Fibroblast of lung (primary cell): Measurements from ENCODE around the gene LVRN. TPM values are rescaled to one million over a fixed set of nuclear protein-coding genes. Genes with fewer than 3 reads are reported as not detected.

Experiments used
- DNase-seq, 2 donors: peaks; one replicate each; pipeline versions ENCODE4 v3.0.0 to v3.0.0-alpha.2; 2010; ENCODE audit warnings: low read depth in 2 of 2
- H2AFZ ChIP-seq: 2 replicates; pipeline ENCODE4 v1.5.1; 2012; ENCODE audit warnings: low read length, control low read depth, inconsistent platforms
- H3K27ac ChIP-seq: 2 replicates; pipeline ENCODE4 v1.5.1; 2011; ENCODE audit warnings: low read length, control low read depth; ENCODE audit not compliant: insufficient read depth
- H3K27me3 ChIP-seq: 2 replicates; pipeline ENCODE4 v1.5.1; 2011; ENCODE audit warnings: mild to moderate bottlenecking, low read length; ENCODE audit not compliant: control insufficient read depth, insufficient read depth
- H3K36me3 ChIP-seq: 2 replicates; pipeline ENCODE4 v1.5.1; 2011; ENCODE audit warnings: low read length; ENCODE audit not compliant: control insufficient read depth, insufficient read depth
- H3K4me1 ChIP-seq: 2 replicates; pipeline ENCODE4 v1.5.1; 2011; ENCODE audit warnings: low read length; ENCODE audit not compliant: control insufficient read depth, insufficient read depth; ENCODE audit errors: extremely low read depth
- H3K4me2 ChIP-seq: 2 replicates; pipeline ENCODE4 v1.5.1; 2011; ENCODE audit warnings: low read length, control low read depth; ENCODE audit not compliant: insufficient read depth; ENCODE audit errors: extremely low read depth
- H3K4me3 ChIP-seq, 4 experiments: fragments of 200-600 bp in 1 of 4; sonication (generic) in 1 of 4; replicated peaks in 1 of 4; 2 replicates each; pipeline ENCODE4 v1.5.1; 2011 to 2016; ENCODE audit warnings: low read length in 4 of 4, low read depth in 3 of 4, mild to moderate bottlenecking in 3 of 4, control low read depth in 2 of 4, inconsistent platforms in 1 of 4, mixed read lengths in 1 of 4; ENCODE audit not compliant: insufficient read depth in 1 of 4; ENCODE audit errors: control extremely low read depth in 1 of 4
- H3K79me2 ChIP-seq: 2 replicates; pipeline ENCODE4 v1.5.1; 2012; ENCODE audit warnings: mild to moderate bottlenecking, low read length, inconsistent platforms; ENCODE audit not compliant: control insufficient read depth, insufficient read depth
- H3K9ac ChIP-seq: 2 replicates; pipeline ENCODE4 v1.5.1; 2011; ENCODE audit warnings: mild to moderate bottlenecking, low read length, control low read depth; ENCODE audit not compliant: insufficient read depth
- H3K9me3 ChIP-seq: 2 replicates; pipeline ENCODE4 v1.5.1; 2012; ENCODE audit warnings: low read depth, low read length; ENCODE audit not compliant: control insufficient read depth, insufficient read depth
- H4K20me1 ChIP-seq: 2 replicates; pipeline ENCODE4 v1.5.1; 2011; ENCODE audit warnings: low read length; ENCODE audit not compliant: control insufficient read depth, insufficient read depth; ENCODE audit errors: extremely low read depth
- EZH2 ChIP-seq: IDR thresholded peaks from 2 replicates; pipeline ENCODE4 v1.5.1; 2012; ENCODE audit warnings: low read length, control low read depth, mild to moderate bottlenecking; ENCODE audit errors: missing control alignments
- polyA plus RNA-seq, 2 donors: library from polyadenylated mRNA; depleted of rRNA in 1 of 2; stranded (reverse) in 1 of 2; unstranded in 1 of 2; fragments of >200 nt; gene quantifications; 2 replicates each; pipeline ENCODE4 v1.2.1, GENCODE V29; 2011 to 2012; ENCODE audit warnings: missing spikeins in 1 of 2
- total RNA-seq: library from RNA; depleted of rRNA; stranded (reverse); fragments of >200 nt; gene quantifications from 2 replicates; pipeline ENCODE4 v1.2.1, GENCODE V29; 2014
- TF ChIP-seq, protein P1 (sequence below), 2 donors: IDR thresholded peaks in 1 of 2; conservative IDR thresholded peaks in 1 of 2; 1 replicate in 1 of 2; 2 replicates in 1 of 2; pipeline ENCODE4 v1.5.1; 2011 to 2012; ENCODE audit warnings: low read length in 2 of 2, control low read depth in 1 of 2, inconsistent platforms in 1 of 2, low read depth in 1 of 2, mild to moderate bottlenecking in 1 of 2

The LVRN gene
- total and polyA plus RNA-seq, 2 donors (not counting 1 experiment from before 2014, with no cell fraction given): 0.10 to 0.17 TPM

DNA sequence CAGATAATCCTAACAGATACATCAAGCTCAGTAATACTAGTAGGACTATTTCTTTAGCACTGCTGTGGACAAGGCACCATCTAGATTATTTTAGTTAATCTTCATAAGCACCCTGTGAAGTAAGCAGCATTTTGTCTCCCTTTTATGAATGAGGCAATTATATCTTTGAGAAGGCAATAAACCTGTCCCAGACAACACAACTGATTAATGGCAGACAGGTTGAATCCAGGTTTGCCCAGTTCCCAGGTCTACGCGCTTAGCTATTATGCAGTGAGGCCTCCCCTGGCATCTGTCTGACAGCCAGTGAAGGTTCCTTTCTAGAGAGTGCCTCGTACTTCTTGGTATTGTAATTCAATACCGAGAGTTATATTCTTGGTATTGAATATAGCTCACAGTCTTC lies 9.7 kb upstream of the LVRN start:
- H3K27ac ChIP-seq: no peak overlapping the region
- no peaks in the 10 kb centered on the region for H3K9me3 ChIP-seq
- H3K9ac ChIP-seq: no peak overlapping the region
- H4K20me1 ChIP-seq: no peaks in the 10 kb centered on the region
- H3K4me3 ChIP-seq: no peak overlapping the region
- no peak for DNase-seq
- no peak overlapping the region for H2AFZ ChIP-seq
- H3K36me3 ChIP-seq: no peaks in the 10 kb centered on the region
- H3K27me3 ChIP-seq: no peaks in the 10 kb centered on the region
- TF ChIP-seq, protein P1, sequence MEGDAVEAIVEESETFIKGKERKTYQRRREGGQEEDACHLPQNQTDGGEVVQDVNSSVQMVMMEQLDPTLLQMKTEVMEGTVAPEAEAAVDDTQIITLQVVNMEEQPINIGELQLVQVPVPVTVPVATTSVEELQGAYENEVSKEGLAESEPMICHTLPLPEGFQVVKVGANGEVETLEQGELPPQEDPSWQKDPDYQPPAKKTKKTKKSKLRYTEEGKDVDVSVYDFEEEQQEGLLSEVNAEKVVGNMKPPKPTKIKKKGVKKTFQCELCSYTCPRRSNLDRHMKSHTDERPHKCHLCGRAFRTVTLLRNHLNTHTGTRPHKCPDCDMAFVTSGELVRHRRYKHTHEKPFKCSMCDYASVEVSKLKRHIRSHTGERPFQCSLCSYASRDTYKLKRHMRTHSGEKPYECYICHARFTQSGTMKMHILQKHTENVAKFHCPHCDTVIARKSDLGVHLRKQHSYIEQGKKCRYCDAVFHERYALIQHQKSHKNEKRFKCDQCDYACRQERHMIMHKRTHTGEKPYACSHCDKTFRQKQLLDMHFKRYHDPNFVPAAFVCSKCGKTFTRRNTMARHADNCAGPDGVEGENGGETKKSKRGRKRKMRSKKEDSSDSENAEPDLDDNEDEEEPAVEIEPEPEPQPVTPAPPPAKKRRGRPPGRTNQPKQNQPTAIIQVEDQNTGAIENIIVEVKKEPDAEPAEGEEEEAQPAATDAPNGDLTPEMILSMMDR (conservative IDR thresholded peaks at IDR 0.05 in 1 of 2, IDR thresholded peaks at IDR 0.05 in 1 of 2; ENCODE audit: low read depth in 1 of 2, low read length in 2 of 2): no peak
- no peak for TF ChIP-seq EZH2
- no peak overlapping the region for H3K4me2 ChIP-seq
- H3K79me2 ChIP-seq: no peaks in the 10 kb centered on the region
- H3K4me1 ChIP-seq: peaks cover 2% of the 10 kb centered on the region

DNA sequence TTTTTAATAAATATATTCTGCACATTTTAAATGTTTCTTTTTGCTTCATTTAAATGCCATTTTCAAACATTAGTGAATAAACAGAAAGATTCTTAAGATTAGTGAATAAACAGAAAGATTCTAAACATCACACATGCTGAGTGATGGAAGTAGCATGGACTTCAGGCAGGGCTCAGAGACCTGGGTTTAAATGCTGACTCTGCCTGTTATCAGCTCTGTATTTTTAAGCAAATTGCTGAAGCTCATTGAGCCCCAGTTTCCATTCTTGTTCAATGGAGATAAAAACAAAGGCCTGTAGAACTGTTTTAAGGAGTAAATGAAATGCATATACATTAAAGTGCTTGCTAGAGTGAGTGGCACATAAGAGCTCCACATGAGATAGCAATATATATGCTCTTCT lies 8.1 kb upstream of the LVRN start:
- Histone ChIP-seq H3K79me2 (no peaks in the 10 kb centered on the region), H3K9me3 (no peaks in the 10 kb centered on the region), H3K4me3 (no peak overlapping the region), H4K20me1 (no peaks in the 10 kb centered on the region), H2AFZ (no peak overlapping the region), H3K4me1 (no peaks in the 10 kb centered on the region), H3K27me3 (no peaks in the 10 kb centered on the region), H3K27ac (no peak overlapping the region), H3K9ac (no peak overlapping the region), H3K4me2 (no peak overlapping the region), H3K36me3 (no peaks in the 10 kb centered on the region)
- no peak for DNase-seq
- no peak for TF ChIP-seq EZH2
- TF ChIP-seq, protein P1 (conservative IDR thresholded peaks at IDR 0.05 in 1 of 2, IDR thresholded peaks at IDR 0.05 in 1 of 2; ENCODE audit: low read depth in 1 of 2, low read length in 2 of 2): no peak

DNA sequence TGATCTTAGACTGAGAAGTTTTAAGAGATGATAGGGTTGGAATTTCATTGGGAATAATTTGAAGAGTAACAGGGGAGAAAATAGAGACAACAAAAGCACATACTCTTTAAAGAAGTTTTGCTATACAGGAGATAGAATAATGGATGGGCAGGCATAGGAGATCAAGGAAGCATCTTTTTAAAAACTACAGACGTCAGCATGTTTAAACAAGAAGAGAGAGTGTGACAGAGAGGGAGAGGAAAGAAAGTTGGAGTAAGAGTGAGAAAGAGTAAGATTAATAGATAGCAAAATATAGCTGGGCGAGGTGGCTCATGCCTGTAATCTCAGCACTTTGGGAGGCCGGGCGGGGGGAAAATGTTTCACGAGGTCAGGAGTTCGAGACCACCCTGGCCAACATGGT lies 5.3 kb upstream of the LVRN start:
- no peak for DNase-seq
- peaks cover 2% of the 10 kb centered on the region for H3K27me3 ChIP-seq
- H3K4me1 ChIP-seq: no peaks in the 10 kb centered on the region

More for the DNA sequence above, 5.3 kb upstream of the LVRN start:
- H3K4me3 ChIP-seq: no peak overlapping the region
- H3K36me3 ChIP-seq: no peaks in the 10 kb centered on the region
- no peak overlapping the region for H3K4me2 ChIP-seq
- H3K9me3 ChIP-seq: no peaks in the 10 kb centered on the region
- no peaks in the 10 kb centered on the region for H4K20me1 ChIP-seq
- no peaks in the 10 kb centered on the region for H3K79me2 ChIP-seq
- TF ChIP-seq, protein P1 (conservative IDR thresholded peaks at IDR 0.05 in 1 of 2, IDR thresholded peaks at IDR 0.05 in 1 of 2; ENCODE audit: low read depth in 1 of 2, low read length in 2 of 2): no peak
- TF ChIP-seq EZH2: no peak
- H3K27ac ChIP-seq: no peak overlapping the region
- H2AFZ ChIP-seq: no peak overlapping the region
- no peak overlapping the region for H3K9ac ChIP-seq
